ENCODE data around the gene B4GALNT3.

GRCh38 chr12:543114-543451 is 83.3 kb downstream of the B4GALNT3 start:
- TF ChIP-seq, protein P1, sequence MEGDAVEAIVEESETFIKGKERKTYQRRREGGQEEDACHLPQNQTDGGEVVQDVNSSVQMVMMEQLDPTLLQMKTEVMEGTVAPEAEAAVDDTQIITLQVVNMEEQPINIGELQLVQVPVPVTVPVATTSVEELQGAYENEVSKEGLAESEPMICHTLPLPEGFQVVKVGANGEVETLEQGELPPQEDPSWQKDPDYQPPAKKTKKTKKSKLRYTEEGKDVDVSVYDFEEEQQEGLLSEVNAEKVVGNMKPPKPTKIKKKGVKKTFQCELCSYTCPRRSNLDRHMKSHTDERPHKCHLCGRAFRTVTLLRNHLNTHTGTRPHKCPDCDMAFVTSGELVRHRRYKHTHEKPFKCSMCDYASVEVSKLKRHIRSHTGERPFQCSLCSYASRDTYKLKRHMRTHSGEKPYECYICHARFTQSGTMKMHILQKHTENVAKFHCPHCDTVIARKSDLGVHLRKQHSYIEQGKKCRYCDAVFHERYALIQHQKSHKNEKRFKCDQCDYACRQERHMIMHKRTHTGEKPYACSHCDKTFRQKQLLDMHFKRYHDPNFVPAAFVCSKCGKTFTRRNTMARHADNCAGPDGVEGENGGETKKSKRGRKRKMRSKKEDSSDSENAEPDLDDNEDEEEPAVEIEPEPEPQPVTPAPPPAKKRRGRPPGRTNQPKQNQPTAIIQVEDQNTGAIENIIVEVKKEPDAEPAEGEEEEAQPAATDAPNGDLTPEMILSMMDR (IDR thresholded peaks at IDR 0.05; ENCODE audit: poor library complexity), result no peak
- no peak for TF ChIP-seq EZH2phosphoT487 (IDR thresholded peaks at IDR 0.05; ENCODE audit: low read depth, severe bottlenecking, unreplicated experiment)

Data from hepatocyte (in vitro differentiated cells).